ENCODE data around the gene DTNBP1. TPM values are rescaled to one million over a fixed set of nuclear protein-coding genes. Genes with fewer than 3 reads are reported as not detected.

DTNBP1 gene
- total and polyA plus RNA-seq, 2 of the 8 experiments (the other 6 are each of a cell fraction or from before 2014, with no cell fraction given): 13.5 to 22.1 TPM

DNA sequence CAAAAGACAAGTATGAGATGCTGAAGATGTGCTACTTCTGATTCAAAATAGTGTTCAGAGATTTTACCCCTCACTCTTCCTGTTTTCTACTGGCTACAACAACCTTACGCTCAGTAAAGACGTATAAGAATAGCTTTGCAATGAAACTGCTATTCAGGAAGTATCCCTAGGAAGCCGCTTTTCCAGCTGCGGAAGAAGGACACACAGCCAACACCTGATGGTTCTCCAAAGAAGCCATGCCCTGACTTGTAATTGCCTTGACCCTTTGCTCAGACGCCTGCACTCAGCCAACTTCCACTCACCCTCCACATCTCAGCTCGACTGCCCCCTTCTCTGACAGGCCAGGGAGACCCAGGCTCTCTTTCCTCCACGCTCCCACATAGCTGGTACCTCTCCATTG lies 111.6 kb downstream of the DTNBP1 start:
- TF ChIP-seq YY1 (IDR thresholded peaks at IDR 0.05; ENCODE audit: low read depth, low read length): no peak
- TF ChIP-seq KDM4A (IDR thresholded peaks at IDR 0.05; ENCODE audit: low read depth, low read length, severe bottlenecking): no peak
- TF ChIP-seq POU5F1 (IDR thresholded peaks at IDR 0.05; ENCODE audit: low read depth, low read length): no peak
- TF ChIP-seq NANOG (IDR thresholded peaks at IDR 0.05; ENCODE audit: insufficient read depth, low read depth, low read length, poor library complexity, severe bottlenecking): no peak
- no peak for TF ChIP-seq MAFK (IDR thresholded peaks at IDR 0.05; ENCODE audit: low read depth, low read length)
- Histone ChIP-seq H4K20me1 (replicated peaks in 1 of 2; ENCODE audit: control insufficient read depth in 1 of 2, insufficient read depth in 2 of 2, low read length in 2 of 2) (peaks cover 0 to 3% of the 10 kb centered on the region in 2 experiments), H3K79me1 (ENCODE audit: low read depth, low read length) (no peaks in the 10 kb centered on the region), H3K36me3 (ENCODE audit: control insufficient read depth in 2 of 4, insufficient read depth in 4 of 4, low read length in 3 of 4) (no peaks in the 10 kb centered on the region), H3K9me3 (ENCODE audit: insufficient read depth in 2 of 2, low read depth in 1 of 2, low read length in 1 of 2) (no peaks in the 10 kb centered on the region), H2AFZ (ENCODE audit: low read length) (no peak overlapping the region), H2BK15ac (ENCODE audit: low read length) (peak overlapping the region; percentile 88; the same call in 1 of the 2 replicates), H4K8ac (ENCODE audit: extremely low read depth, insufficient read depth, low read length) (no peak overlapping the region), H3K4me3 (ENCODE audit: extremely low read depth in 1 of 4, insufficient read depth in 2 of 4, low read depth in 3 of 4, low read length in 4 of 4) (no peak overlapping the region), H3K9ac (replicated peaks in 1 of 4; ENCODE audit: extremely low read depth in 1 of 4, low read depth in 3 of 4, low read length in 3 of 4) (no peak overlapping the region), H4K5ac (ENCODE audit: insufficient read length, low read depth, low read length) (no peak overlapping the region), H3K27me3 (replicated peaks in 1 of 4; ENCODE audit: control insufficient read depth in 3 of 4, extremely low read depth in 1 of 4, insufficient read depth in 3 of 4, low read length in 3 of 4) (no peaks in the 10 kb centered on the region), H3K14ac (ENCODE audit: insufficient read length) (no peak overlapping the region), H2BK5ac (ENCODE audit: low read depth, low read length) (peak overlapping the region; percentile 46; the same call in 1 of the 2 replicates), H3K4ac (replicated peaks; ENCODE audit: insufficient read length, low read depth, low read length) (no peak overlapping the region), H2BK20ac (ENCODE audit: low read length) (no peak overlapping the region), H3K27ac (ENCODE audit: low read depth, low read length) (no peak overlapping the region), H3K56ac (replicated peaks; ENCODE audit: insufficient read length, low read depth, low read length) (no peak overlapping the region), H3K4me1 (replicated peaks in 1 of 4; ENCODE audit: control insufficient read depth in 3 of 4, insufficient read depth in 4 of 4, low read length in 3 of 4) (peaks cover 0 to 12% (median 8%) of the 10 kb centered on the region in 4 experiments; a peak in 4 of 7 replicates), H3K18ac (ENCODE audit: extremely low read depth, low read length) (no peak overlapping the region; the same call in 1 of the 2 replicates), H2AK5ac (ENCODE audit: low read depth, low read length) (peak overlapping the region; percentile 5; the same call in 1 of the 2 replicates), H4K91ac (replicated peaks; ENCODE audit: insufficient read length, low read length) (peak overlapping the region; percentile 26), H3K4me2 (ENCODE audit: insufficient read depth in 1 of 2, low read depth in 2 of 2, low read length in 2 of 2) (no peak overlapping the region), H3K23ac (ENCODE audit: insufficient read length) (no peak overlapping the region), H3K23me2 (ENCODE audit: low read depth, low read length) (no peaks in the 10 kb centered on the region), H2BK12ac (ENCODE audit: low read depth, low read length) (peak overlapping the region; percentile 77; the same call in 1 of the 2 replicates), H2BK120ac (replicated peaks; ENCODE audit: low read depth, low read length) (no peak overlapping the region), H3K79me2 (ENCODE audit: control insufficient read depth in 1 of 2, insufficient read depth in 2 of 2, low read length in 2 of 2) (no peaks in the 10 kb centered on the region)
- no peak for FAIRE-seq
- ChIA-PET CTCF (ENCODE audit: partially characterized antibody) (interaction anchor here (0.7 to 2.5 kb wide), 5 partner anchors 12 to 92 kb away, joined by 3 to 15 read pairs (median 3); no protein-coding TSS in a partner anchor), POLR2A (ENCODE audit: partially characterized antibody) (no interaction called here)
- WGBS, 2 experiments (ENCODE audit: extremely low coverage in 1 of 2, insufficient coverage in 1 of 2, insufficient read length in 1 of 2, insufficient replicate concordance in 2 of 2, low coverage in 1 of 2, low lambda C conversion rate in 2 of 2, missing lambda C conversion rate in 1 of 2): 87% methylated on average over 7 of the region's 7 CpGs; no CpG with 5 or more reads in 1 of the 2 experiments
- DNase-seq (ENCODE audit: low read depth in 1 of 2, low spot score in 2 of 2): no peak
